Measurements from ENCODE around the gene AFF2. TPM values are rescaled to one million over a fixed set of nuclear protein-coding genes. Genes with fewer than 3 reads are reported as not detected.

AFF2 gene
- total RNA-seq, 3 donors from 2014 or later: 0.29 to 0.63 TPM; not detected in 1

DNA sequence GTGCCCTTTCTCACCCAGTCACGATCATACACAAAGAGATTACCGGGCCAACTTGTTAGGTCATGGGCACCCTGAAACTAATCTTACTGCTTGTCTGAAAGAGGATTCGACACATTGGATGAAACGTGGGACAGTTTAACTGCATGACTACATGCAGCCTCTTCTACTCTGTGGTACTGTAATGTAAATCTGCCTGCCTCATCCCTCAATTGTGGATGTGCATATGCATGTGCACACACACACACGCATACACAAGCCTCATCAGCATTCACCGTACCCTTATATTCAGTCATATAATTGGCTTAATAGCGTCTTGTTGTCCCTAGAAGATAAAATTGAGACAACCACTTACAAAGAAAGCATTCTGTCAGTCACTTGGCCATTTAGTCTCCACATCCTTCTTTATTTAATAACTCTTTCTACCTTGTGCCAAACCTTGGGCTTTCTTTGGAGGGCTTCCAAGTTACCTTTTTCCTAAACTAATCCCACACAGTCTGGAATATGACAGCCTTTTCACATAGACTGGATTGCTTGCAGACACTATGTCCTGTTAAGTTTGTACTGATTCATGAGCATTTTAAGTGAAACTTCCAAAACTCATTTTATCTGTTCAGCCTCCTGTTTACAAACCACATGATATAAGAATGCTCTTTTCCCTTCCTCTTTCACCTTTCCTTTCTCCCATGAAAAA, 132.9 kb downstream of the AFF2 start:
- TF ChIP-seq, protein P1, sequence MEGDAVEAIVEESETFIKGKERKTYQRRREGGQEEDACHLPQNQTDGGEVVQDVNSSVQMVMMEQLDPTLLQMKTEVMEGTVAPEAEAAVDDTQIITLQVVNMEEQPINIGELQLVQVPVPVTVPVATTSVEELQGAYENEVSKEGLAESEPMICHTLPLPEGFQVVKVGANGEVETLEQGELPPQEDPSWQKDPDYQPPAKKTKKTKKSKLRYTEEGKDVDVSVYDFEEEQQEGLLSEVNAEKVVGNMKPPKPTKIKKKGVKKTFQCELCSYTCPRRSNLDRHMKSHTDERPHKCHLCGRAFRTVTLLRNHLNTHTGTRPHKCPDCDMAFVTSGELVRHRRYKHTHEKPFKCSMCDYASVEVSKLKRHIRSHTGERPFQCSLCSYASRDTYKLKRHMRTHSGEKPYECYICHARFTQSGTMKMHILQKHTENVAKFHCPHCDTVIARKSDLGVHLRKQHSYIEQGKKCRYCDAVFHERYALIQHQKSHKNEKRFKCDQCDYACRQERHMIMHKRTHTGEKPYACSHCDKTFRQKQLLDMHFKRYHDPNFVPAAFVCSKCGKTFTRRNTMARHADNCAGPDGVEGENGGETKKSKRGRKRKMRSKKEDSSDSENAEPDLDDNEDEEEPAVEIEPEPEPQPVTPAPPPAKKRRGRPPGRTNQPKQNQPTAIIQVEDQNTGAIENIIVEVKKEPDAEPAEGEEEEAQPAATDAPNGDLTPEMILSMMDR (IDR thresholded peaks at IDR 0.05): no peak
- no peak for DNase-seq
- intact Hi-C loops (cut with DNase I, micrococcal nuclease): no loop called here
- no peaks in the 10 kb centered on the region for H3K36me3 ChIP-seq (ENCODE audit: low read depth)
- no peaks in the 10 kb centered on the region for H3K9me3 ChIP-seq
- ATAC-seq: no peak
- no peaks in the 10 kb centered on the region for H3K4me1 ChIP-seq (ENCODE audit: low read depth)
- H3K4me3 ChIP-seq: no peak overlapping the region

GRCh38 chrX:148634591-148634990, 134.2 kb downstream of the AFF2 start:
- TF ChIP-seq, protein P1 (IDR thresholded peaks at IDR 0.05): no peak
- DNase-seq (no peak), ATAC-seq (no peak)
- Histone ChIP-seq H3K9me3 (no peaks in the 10 kb centered on the region), H3K4me1 (ENCODE audit: low read depth) (no peaks in the 10 kb centered on the region), H3K36me3 (ENCODE audit: low read depth) (no peaks in the 10 kb centered on the region), H3K4me3 (no peak overlapping the region)
- intact Hi-C loops (cut with DNase I, micrococcal nuclease): no loop called here

DNA sequence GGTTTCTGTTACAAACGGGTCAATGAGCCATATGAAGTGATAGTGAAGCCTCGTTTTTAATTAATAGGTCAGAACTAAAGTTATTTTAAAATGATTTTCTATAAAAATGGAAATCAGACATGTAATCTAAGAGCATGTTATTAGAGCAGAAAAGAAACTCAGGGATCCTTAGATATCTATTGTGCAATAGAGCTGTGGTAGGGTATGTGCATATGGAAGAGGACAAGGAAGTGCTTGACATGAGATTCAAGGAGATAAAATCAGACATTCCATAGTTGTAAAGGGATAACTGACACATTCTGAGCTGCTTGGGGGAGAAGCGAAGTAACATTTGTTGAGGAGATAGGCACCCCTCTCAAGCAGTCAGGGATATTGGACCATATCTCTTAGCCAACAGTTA, 143.0 kb downstream of the AFF2 start:
- Histone ChIP-seq H3K4me1 (ENCODE audit: low read depth) (no peaks in the 10 kb centered on the region), H3K36me3 (ENCODE audit: low read depth) (no peaks in the 10 kb centered on the region), H3K4me3 (no peak overlapping the region), H3K9me3 (no peaks in the 10 kb centered on the region)
- intact Hi-C loops (cut with DNase I, micrococcal nuclease): no loop called here
- no peak for ATAC-seq
- TF ChIP-seq, protein P1 (IDR thresholded peaks at IDR 0.05): no peak
- DNase-seq: no peak

GRCh38 chrX:148647651-148648050, 147.2 kb downstream of the AFF2 start:
- Histone ChIP-seq H3K4me1 (ENCODE audit: low read depth) (no peaks in the 10 kb centered on the region), H3K4me3 (no peak overlapping the region), H3K36me3 (ENCODE audit: low read depth) (no peaks in the 10 kb centered on the region), H3K9me3 (no peaks in the 10 kb centered on the region)
- intact Hi-C loops (cut with DNase I, micrococcal nuclease): no loop called here
- TF ChIP-seq, protein P1 (IDR thresholded peaks at IDR 0.05): no peak
- DNase-seq (no peak), ATAC-seq (no peak)

GRCh38 chrX:148649145-148649795, 148.9 kb downstream of the AFF2 start:
- Histone ChIP-seq H3K4me1 (ENCODE audit: low read depth) (no peaks in the 10 kb centered on the region), H3K9me3 (no peaks in the 10 kb centered on the region), H3K4me3 (no peak overlapping the region), H3K36me3 (ENCODE audit: low read depth) (no peaks in the 10 kb centered on the region)
- ATAC-seq (no peak), DNase-seq (no peak)
- intact Hi-C loops (cut with DNase I, micrococcal nuclease): no loop called here
- TF ChIP-seq, protein P1 (IDR thresholded peaks at IDR 0.05): no peak
